Measurements from ENCODE around the gene ACOT11. TPM values are rescaled to one million over a fixed set of nuclear protein-coding genes. Genes with fewer than 3 reads are reported as not detected.

Gene ACOT11
- total RNA-seq, 1 experiment from 2014 or later, result 1.9 TPM

DNA sequence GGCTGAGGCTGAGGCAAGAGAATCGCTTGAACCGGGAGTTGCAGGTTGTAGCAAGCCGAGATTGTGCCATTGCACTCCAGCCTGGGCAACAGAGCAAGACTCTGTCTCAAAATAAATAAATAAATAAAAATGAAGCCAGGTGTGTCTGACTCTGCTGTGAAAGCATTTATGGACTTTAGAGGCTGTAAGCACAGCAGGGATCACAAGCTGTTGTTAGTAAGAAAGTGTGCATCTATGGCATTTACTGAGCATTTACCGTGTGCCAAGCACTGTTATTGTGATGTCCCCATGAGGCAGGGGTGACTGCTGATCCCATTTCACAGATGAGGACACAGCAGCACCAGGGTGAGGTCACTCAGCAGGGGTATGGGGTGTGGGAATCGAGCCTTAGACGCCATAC, 55.2 kb downstream of the ACOT11 start:
- no peak for DNase-seq (ENCODE audit: low read depth, low spot score)
- H3K27ac ChIP-seq (ENCODE audit: low read length), result no peak overlapping the region
- intact Hi-C loops (cut with micrococcal nuclease; ENCODE audit: unreplicated experiment) (no loop called here), in situ Hi-C loops (cut with HindIII; ENCODE audit: low pct_unique_long_range_greater_than_20kb, low sequenced_read_pairs) (no loop called here)
- TF ChIP-seq SIN3A (IDR thresholded peaks at IDR 0.05; ENCODE audit: borderline replicate concordance, insufficient read depth, low read depth, low read length) (no peak), TCF7L2 (IDR thresholded peaks at IDR 0.05; ENCODE audit: low read depth, low read length) (no peak), POLR2AphosphoS5 (IDR thresholded peaks at IDR 0.05; ENCODE audit: low read depth, low read length) (no peak)
- TF ChIP-seq, protein P1, sequence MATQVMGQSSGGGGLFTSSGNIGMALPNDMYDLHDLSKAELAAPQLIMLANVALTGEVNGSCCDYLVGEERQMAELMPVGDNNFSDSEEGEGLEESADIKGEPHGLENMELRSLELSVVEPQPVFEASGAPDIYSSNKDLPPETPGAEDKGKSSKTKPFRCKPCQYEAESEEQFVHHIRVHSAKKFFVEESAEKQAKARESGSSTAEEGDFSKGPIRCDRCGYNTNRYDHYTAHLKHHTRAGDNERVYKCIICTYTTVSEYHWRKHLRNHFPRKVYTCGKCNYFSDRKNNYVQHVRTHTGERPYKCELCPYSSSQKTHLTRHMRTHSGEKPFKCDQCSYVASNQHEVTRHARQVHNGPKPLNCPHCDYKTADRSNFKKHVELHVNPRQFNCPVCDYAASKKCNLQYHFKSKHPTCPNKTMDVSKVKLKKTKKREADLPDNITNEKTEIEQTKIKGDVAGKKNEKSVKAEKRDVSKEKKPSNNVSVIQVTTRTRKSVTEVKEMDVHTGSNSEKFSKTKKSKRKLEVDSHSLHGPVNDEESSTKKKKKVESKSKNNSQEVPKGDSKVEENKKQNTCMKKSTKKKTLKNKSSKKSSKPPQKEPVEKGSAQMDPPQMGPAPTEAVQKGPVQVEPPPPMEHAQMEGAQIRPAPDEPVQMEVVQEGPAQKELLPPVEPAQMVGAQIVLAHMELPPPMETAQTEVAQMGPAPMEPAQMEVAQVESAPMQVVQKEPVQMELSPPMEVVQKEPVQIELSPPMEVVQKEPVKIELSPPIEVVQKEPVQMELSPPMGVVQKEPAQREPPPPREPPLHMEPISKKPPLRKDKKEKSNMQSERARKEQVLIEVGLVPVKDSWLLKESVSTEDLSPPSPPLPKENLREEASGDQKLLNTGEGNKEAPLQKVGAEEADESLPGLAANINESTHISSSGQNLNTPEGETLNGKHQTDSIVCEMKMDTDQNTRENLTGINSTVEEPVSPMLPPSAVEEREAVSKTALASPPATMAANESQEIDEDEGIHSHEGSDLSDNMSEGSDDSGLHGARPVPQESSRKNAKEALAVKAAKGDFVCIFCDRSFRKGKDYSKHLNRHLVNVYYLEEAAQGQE (IDR thresholded peaks at IDR 0.05; ENCODE audit: insufficient read depth in 1 of 2, low read depth in 2 of 2, low read length in 1 of 2), result no peak
- TF ChIP-seq, protein P2, sequence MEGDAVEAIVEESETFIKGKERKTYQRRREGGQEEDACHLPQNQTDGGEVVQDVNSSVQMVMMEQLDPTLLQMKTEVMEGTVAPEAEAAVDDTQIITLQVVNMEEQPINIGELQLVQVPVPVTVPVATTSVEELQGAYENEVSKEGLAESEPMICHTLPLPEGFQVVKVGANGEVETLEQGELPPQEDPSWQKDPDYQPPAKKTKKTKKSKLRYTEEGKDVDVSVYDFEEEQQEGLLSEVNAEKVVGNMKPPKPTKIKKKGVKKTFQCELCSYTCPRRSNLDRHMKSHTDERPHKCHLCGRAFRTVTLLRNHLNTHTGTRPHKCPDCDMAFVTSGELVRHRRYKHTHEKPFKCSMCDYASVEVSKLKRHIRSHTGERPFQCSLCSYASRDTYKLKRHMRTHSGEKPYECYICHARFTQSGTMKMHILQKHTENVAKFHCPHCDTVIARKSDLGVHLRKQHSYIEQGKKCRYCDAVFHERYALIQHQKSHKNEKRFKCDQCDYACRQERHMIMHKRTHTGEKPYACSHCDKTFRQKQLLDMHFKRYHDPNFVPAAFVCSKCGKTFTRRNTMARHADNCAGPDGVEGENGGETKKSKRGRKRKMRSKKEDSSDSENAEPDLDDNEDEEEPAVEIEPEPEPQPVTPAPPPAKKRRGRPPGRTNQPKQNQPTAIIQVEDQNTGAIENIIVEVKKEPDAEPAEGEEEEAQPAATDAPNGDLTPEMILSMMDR (IDR thresholded peaks at IDR 0.05), result no peak
- no peaks in the 10 kb centered on the region for H3K9me3 ChIP-seq (ENCODE audit: control insufficient read depth, insufficient read depth, low read depth, low read length)
- H3K4me3 ChIP-seq (ENCODE audit: low read depth in 2 of 2, low read length in 2 of 2), result no peak overlapping the region
- BruUV-seq (replicated peaks), result no TSS peak
- H3K4me1 ChIP-seq (ENCODE audit: control insufficient read depth, insufficient read depth, low read length), result no peaks in the 10 kb centered on the region
- ChIA-PET CTCF (no interaction called here), POLR2A (no interaction called here)
- no peaks in the 10 kb centered on the region for H3K36me3 ChIP-seq (ENCODE audit: control insufficient read depth, insufficient read depth, low read length)
- no peak for ATAC-seq
- no peaks in the 10 kb centered on the region for H3K27me3 ChIP-seq (ENCODE audit: control insufficient read depth, insufficient read depth, low read length)

DNA sequence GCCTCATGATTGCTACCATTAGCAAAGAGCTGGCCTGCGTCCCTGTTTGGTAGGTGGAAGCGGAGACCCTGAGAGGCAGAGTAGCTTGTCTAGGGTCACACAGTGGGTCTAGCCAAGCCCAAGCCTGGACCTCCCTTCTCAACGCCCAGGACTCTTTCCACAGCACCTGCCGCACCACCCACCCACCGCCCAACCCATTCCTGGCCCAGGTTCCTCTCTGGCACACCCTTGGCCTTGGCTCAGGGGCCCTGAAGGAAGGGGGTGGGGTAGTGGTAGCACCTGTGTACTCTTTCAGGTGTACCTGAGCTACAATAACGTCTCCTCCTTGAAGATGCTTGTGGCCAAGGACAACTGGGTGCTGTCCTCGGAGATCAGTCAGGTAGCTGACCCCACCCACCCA, 56.0 kb downstream of the ACOT11 start:
- no TSS peak for BruUV-seq (replicated peaks)
- TF ChIP-seq, protein P1 (IDR thresholded peaks at IDR 0.05; ENCODE audit: insufficient read depth in 1 of 2, low read depth in 2 of 2, low read length in 1 of 2), result no peak
- TF ChIP-seq TCF7L2 (IDR thresholded peaks at IDR 0.05; ENCODE audit: low read depth, low read length) (no peak), POLR2AphosphoS5 (IDR thresholded peaks at IDR 0.05; ENCODE audit: low read depth, low read length) (no peak), SIN3A (IDR thresholded peaks at IDR 0.05; ENCODE audit: borderline replicate concordance, insufficient read depth, low read depth, low read length) (no peak)
- TF ChIP-seq, protein P2 (IDR thresholded peaks at IDR 0.05), result no peak
- H3K36me3 ChIP-seq (ENCODE audit: control insufficient read depth, insufficient read depth, low read length), result no peaks in the 10 kb centered on the region
- ChIA-PET POLR2A (no interaction called here), CTCF (no interaction called here)
- no peaks in the 10 kb centered on the region for H3K27me3 ChIP-seq (ENCODE audit: control insufficient read depth, insufficient read depth, low read length)
- in situ Hi-C loops (cut with HindIII; ENCODE audit: low pct_unique_long_range_greater_than_20kb, low sequenced_read_pairs) (no loop called here), intact Hi-C loops (cut with micrococcal nuclease; ENCODE audit: unreplicated experiment) (no loop called here)
- no peak overlapping the region for H3K4me3 ChIP-seq (ENCODE audit: low read depth in 2 of 2, low read length in 2 of 2)
- no peaks in the 10 kb centered on the region for H3K4me1 ChIP-seq (ENCODE audit: control insufficient read depth, insufficient read depth, low read length)
- H3K9me3 ChIP-seq (ENCODE audit: control insufficient read depth, insufficient read depth, low read depth, low read length), result no peaks in the 10 kb centered on the region
- H3K27ac ChIP-seq (ENCODE audit: low read length), result no peak overlapping the region
- no peak for DNase-seq (ENCODE audit: low read depth, low spot score)
- ATAC-seq, result no peak
